ENCODE measurements around the gene ERI2.

- TF ChIP-seq, protein P1, sequence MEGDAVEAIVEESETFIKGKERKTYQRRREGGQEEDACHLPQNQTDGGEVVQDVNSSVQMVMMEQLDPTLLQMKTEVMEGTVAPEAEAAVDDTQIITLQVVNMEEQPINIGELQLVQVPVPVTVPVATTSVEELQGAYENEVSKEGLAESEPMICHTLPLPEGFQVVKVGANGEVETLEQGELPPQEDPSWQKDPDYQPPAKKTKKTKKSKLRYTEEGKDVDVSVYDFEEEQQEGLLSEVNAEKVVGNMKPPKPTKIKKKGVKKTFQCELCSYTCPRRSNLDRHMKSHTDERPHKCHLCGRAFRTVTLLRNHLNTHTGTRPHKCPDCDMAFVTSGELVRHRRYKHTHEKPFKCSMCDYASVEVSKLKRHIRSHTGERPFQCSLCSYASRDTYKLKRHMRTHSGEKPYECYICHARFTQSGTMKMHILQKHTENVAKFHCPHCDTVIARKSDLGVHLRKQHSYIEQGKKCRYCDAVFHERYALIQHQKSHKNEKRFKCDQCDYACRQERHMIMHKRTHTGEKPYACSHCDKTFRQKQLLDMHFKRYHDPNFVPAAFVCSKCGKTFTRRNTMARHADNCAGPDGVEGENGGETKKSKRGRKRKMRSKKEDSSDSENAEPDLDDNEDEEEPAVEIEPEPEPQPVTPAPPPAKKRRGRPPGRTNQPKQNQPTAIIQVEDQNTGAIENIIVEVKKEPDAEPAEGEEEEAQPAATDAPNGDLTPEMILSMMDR (IDR thresholded peaks at IDR 0.05; ENCODE audit: insufficient read depth, low read length), result no peak
- TF ChIP-seq REST (IDR thresholded peaks at IDR 0.05; ENCODE audit: insufficient replicate concordance, low read depth), result no peak
- no peak for TF ChIP-seq SPI1 (IDR thresholded peaks at IDR 0.05; ENCODE audit: borderline replicate concordance, low read depth)
- TF ChIP-seq POLR2AphosphoS5 (IDR thresholded peaks at IDR 0.05; ENCODE audit: low read depth), result no peak
Measured at GRCh38 chr16:20803561-20804214, 2.6 kb downstream of the ERI2 start.

All from HL-60 (cell line).